HG03025 (cell line): ENCODE results near the gene OR7C1.
"Not testable (repeated sequence)": the region's sequence is repeated elsewhere in the genome, so short reads cannot be mapped to it uniquely, and the experiment has no call there.

Experiments used
- ATAC-seq: cut with Tn5 transposase; IDR thresholded peaks from one replicate; pipeline ENCODE4 v1.9.1; 2021; ENCODE audit warnings: mild to moderate bottlenecking, moderate library complexity; ENCODE audit not compliant: unreplicated experiment, low FRiP score

Gene OR7C1

DNA sequence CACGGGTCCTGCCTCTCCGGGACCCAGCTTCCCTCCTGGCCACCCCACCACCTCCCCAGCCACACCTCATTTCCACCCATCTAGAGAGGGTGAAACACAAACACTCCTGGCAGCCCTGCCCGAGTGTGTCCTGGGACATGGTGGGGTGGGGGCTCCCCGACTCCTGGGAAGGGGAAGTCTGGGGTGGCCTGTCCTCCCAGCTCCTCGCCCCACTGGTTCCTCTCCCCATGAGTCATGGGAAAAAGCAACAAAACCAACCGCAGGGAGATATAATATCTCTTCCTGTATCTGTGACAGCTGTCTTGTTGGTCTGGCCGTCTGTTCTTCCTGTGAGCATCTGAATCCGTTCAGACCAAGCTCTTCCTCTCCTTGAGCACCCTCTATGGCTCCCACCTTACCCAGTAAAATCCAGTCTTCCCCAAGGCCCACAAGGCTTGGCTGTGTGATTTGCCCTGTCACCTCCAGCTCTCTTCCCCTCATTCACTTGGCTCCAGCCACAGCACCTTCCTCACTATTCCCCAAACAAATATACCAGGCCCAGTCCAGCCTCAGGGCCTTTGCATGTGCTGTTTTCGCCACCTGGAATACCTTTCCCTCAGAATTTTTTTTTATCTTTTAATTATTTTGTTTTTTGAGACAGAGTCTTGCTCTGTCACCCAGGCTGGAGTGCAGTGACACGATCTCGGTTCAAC, 49.7 kb downstream of the OR7C1 start:
- not testable (repeated sequence) for ATAC-seq

- not testable (repeated sequence) for ATAC-seq
Observed at GRCh38 chr19:14784730-14785101, 50.3 kb downstream of the OR7C1 start.

DNA sequence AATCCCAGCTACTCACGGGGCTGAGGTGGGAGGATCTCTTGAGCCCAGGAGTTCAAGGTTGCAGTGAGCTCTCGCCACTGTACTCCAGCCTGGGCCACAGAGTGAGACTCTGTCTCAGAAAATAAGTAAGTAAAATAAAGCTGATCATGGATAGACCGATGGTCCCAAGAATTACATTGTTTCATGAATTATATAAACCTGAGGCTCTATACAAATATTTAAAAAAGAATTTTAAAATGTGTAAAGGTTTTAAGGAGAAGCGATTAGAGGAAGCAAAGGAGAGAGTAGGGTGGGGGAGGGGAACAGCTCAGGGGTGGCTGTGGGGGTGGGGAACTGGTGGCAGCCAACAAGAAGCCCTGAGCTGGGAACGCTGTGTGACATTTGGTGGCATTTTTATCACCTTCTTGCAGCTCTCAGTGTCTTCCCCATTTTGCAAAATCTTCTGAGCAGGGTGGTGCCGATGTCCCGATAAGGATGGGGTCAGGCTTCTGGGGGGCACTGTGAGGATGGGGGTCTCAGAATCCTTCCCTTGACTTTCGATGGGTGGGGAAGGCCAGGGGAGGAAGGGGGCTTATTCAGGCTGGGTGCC, 51.5 kb downstream of the OR7C1 start:
- not testable (repeated sequence) for ATAC-seq

GRCh38 chr19:14782626-14783409, 52.2 kb downstream of the OR7C1 start:
- ATAC-seq: no peak

DNA sequence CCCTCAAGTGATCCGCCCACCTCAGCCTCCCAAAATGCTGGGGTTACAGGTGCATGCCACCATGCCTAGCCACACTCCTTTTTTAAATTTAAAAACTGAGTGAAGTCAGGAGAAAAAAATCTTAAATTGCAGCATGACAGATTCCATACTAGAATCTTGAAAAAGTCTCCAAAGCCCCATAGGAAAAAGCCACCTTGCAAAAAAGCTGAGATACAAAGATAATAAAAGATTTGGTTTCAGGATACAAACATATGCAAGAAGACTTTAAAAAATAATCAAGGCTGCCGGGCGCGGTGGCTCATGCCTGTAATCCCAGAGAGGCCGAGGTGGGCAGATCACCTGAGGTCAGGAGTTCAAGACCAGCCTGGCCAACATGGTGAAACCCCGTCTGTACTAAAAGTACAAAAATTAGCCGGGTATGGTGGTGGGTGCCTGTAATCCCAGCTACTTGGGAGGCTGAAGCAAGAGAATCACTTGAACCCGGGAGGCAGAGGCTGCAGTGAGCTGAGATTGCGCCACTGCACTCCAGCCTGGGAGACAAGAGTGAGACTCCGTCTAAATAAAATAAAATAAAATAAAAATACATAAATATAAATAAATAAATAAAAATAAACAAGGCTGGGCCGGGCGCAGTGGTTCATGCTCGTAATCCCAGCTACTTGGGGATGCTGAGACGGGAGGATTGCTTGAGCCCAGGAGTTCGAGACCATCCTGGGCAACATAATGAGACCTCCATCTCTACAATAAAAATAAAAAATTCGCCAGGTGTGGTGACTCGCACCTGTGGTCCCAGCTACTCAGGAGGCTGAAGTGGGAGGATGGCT, 53.1 kb downstream of the OR7C1 start:
- ATAC-seq: not testable (repeated sequence)

DNA sequence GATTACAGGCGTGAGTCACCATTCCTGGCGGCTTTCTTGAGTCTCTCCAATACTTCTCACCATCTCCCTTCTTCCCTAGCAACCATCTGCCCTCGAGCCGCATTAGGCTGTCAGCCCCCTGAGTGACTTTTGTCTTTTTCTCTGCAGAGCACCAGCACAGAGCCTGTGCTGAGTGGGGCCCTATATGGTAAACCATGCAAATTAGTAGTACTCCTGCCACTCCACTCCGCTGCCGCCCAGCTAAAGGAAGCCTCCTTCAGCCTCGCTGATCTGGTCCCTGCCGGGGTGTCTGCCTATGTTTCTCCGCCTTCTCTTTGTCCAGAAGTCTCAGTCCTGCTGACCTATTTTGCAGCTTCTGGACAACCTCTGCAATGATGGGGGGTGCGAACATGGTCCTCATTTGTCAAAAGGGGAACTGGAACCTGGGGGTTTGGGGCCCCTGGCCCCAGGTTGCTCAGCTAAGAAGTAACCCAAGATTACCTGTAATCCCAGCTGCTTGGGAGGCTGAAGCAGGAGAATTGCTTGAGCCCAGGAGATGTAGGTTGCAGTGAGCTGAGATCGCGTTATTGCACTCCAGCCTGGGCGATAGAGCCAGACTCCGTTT, 54.3 kb downstream of the OR7C1 start:
- not testable (repeated sequence) for ATAC-seq

GRCh38 chr19:14779151-14779550, 55.8 kb downstream of the OR7C1 start:
- no peak for ATAC-seq

- not testable (repeated sequence) for ATAC-seq
Observed at GRCh38 chr19:14778110-14778845, 56.7 kb downstream of the OR7C1 start, which contains the start of gene ADGRE2. TSS of gene ADGRE2 (minus strand) at chr19:14778560. CDS start at chr19:14776756, 1,804 bp downstream.

GRCh38 chr19:14777645-14778044, 57.3 kb downstream of the OR7C1 start:
- not testable (repeated sequence) for ATAC-seq

DNA sequence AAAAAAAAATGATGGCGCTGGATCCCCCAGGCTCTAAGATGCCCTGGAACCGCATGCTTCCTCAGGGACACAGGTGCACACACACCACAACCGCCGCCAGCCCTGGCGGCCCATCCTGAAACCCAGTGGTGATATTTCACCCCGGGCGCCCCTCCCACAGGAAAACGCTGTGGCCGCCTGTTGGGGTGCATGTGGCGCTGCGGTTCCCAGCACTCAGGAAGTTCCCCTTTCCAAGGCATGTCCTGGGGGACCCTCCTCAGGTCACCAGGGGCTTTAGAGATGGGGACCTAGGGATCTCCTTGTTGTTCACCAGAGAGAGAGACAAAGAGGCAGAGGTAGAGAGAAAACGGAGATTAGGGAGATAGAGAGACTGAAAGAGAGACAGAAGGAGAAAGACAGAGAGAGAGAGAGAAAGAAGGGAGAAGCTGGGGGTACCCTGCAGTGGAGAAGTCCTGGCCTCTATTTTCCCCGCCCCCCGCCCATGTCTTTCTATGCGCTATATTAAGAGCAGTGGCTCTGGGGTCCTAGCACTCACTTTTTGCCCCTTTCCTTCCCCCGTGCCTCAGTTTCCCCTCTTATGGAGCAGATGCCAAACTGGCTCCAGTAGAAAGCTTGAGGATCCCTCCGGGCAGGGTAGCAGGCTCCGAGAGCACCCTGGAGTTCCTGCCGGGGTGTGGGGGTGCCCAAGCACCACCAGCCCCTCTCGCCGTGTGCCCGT, 59.0 kb downstream of the OR7C1 start:
- ATAC-seq: no peak

- not testable (repeated sequence) for ATAC-seq
Observed at GRCh38 chr19:14775326-14775725, 59.7 kb downstream of the OR7C1 start.

DNA sequence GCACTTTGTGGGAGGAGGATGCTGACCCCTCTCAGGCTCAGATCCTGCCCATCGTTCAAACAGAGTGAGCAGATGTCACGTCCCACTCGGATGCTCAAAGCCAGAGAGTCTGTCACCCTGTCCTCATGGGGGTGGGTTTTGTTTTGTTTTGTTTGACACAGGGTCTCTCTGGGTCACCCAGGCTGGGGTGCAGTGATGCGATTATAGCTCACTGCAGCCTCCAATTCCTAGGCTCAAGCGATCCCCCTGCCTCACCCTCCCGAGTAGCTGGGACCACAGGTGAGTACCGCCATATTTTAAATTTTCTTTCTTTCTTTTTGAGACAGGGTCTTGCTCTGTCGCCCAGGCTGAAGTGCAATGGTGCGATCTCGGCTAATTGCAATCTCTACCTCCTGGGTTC, 60.6 kb downstream of the OR7C1 start:
- ATAC-seq: no peak

DNA sequence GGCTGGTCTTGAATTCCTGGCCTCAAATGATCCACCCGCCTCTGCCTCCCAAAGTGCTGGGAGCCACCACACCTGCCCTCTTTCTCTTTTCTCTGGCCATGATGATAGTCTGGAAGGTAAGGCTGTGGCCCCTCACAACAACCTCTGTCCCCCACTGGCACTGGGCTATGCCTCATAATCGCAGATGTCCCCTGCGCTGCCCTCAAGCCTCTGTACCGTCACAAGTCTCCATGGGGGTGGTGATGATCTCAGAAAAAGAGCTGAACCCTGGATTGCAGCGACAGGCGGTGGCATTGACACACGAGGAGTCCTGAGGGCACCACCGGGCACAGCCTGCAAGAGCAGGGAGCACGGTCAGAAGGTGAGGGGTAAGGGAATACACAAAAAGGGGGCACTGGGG, 61.3 kb downstream of the OR7C1 start:
- ATAC-seq: not testable (repeated sequence)

GRCh38 chr19:14772995-14773394, 62.0 kb downstream of the OR7C1 start:
- ATAC-seq: no peak

DNA sequence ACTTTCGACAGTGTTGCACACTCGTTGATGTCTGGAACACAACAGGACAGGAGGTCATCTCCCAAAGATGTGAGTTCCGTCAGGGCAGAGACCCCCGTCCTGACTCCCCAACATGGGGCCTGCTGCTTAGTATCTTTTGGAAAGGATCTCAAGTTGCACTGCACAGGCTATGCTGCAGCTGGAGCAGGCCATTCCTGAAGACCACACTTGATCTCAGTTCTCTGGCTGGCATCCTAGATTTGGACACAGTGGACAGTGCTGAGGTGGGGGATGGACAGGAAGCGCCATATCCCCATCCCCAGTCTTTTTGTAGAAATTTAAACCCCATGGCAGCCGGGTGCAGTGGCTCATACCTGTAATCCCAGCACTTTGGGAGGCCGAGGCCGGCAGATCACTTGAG, 62.5 kb downstream of the OR7C1 start:
- ATAC-seq: no peak

GRCh38 chr19:14770944-14771839, 63.8 kb downstream of the OR7C1 start:
- ATAC-seq: no peak

GRCh38 chr19:14770136-14770535, 64.8 kb downstream of the OR7C1 start:
- ATAC-seq: no peak

- ATAC-seq: no peak
Observed at GRCh38 chr19:14769201-14769600, 65.8 kb downstream of the OR7C1 start.
